Mucosa of rectum (tissue), 2 donors: ENCODE data around the gene SEMA4D.
A peak's percentile ranks its signal among the peaks of the same experiment; 100 is the strongest.

Experiments
- H3K27ac ChIP-seq, 2 donors: one replicate each; pipeline ENCODE4 v1.7.0; 2013; ENCODE audit warnings: inconsistent platforms in 2 of 2, low read depth in 2 of 2, low read length in 2 of 2
- H3K27me3 ChIP-seq, 2 donors: one replicate each; pipeline ENCODE4 v1.7.0; 2013; ENCODE audit warnings: low read length in 2 of 2; ENCODE audit not compliant: control insufficient read depth in 2 of 2, insufficient read depth in 2 of 2
- H3K36me3 ChIP-seq, 2 donors: one replicate each; pipeline ENCODE4 v1.7.0; 2013; ENCODE audit warnings: low read length in 2 of 2; ENCODE audit not compliant: control insufficient read depth in 2 of 2, insufficient read depth in 2 of 2
- H3K4me1 ChIP-seq, 2 donors: one replicate each; pipeline ENCODE4 v1.7.0; 2013; ENCODE audit warnings: low read length in 2 of 2, mild to moderate bottlenecking in 1 of 2; ENCODE audit not compliant: control insufficient read depth in 2 of 2, insufficient read depth in 2 of 2
- H3K4me3 ChIP-seq, 2 donors: one replicate each; pipeline ENCODE4 v1.7.0; 2013; ENCODE audit warnings: low read length in 2 of 2
- H3K9ac ChIP-seq, 2 donors: one replicate each; pipeline ENCODE4 v1.7.0; 2013; ENCODE audit warnings: low read length in 2 of 2, low read depth in 1 of 2, mild to moderate bottlenecking in 1 of 2
- H3K9me3 ChIP-seq, 2 donors: one replicate each; pipeline ENCODE4 v1.7.0; 2013; ENCODE audit warnings: low read length in 2 of 2; ENCODE audit not compliant: control insufficient read depth in 2 of 2
- donor health status: healthy.
- donor health status: Normal muscosa, but diverticular disease.

Gene SEMA4D

GRCh38 chr9:89446961-89447310 lies 51.0 kb downstream of the SEMA4D start:
- Histone ChIP-seq H3K27ac (no peak overlapping the region), H3K4me1 (peaks cover 18 to 28% of the 10 kb centered on the region in 2 donors), H3K9ac (no peak overlapping the region), H3K36me3 (peaks cover 0 to 6% of the 10 kb centered on the region in 2 donors), H3K4me3 (no peak overlapping the region), H3K9me3 (no peaks in the 10 kb centered on the region), H3K27me3 (no peaks in the 10 kb centered on the region)

GRCh38 chr9:89446261-89446960 lies 51.5 kb downstream of the SEMA4D start:
- H3K27ac ChIP-seq = no peak overlapping the region
- no peak overlapping the region for H3K9ac ChIP-seq
- peaks cover 23 to 33% of the 10 kb centered on the region in 2 donors for H3K4me1 ChIP-seq
- no peak overlapping the region for H3K4me3 ChIP-seq
- no peaks in the 10 kb centered on the region for H3K27me3 ChIP-seq
- peaks cover 0 to 4% of the 10 kb centered on the region in 2 donors for H3K36me3 ChIP-seq
- no peaks in the 10 kb centered on the region for H3K9me3 ChIP-seq

- Histone ChIP-seq H3K36me3 (peaks cover 0 to 4% of the 10 kb centered on the region in 2 donors), H3K4me1 (peaks cover 27 to 35% of the 10 kb centered on the region in 2 donors), H3K27ac (no peak overlapping the region)
Observed at GRCh38 chr9:89445801-89446251, 52.1 kb downstream of the SEMA4D start.

GRCh38 chr9:89444925-89445765 lies 52.8 kb downstream of the SEMA4D start:
- H3K27me3 ChIP-seq = no peaks in the 10 kb centered on the region
- peak overlapping the region in 1 of 2 donors; percentile 16 for H3K27ac ChIP-seq
- no peaks in the 10 kb centered on the region for H3K9me3 ChIP-seq
- no peak overlapping the region for H3K4me3 ChIP-seq
- H3K9ac ChIP-seq = no peak overlapping the region
- peaks cover 0 to 4% of the 10 kb centered on the region in 2 donors for H3K36me3 ChIP-seq
- H3K4me1 ChIP-seq = peaks cover 31 to 37% of the 10 kb centered on the region in 2 donors

More at GRCh38 chr9:89445801-89446251, 52.1 kb downstream of the SEMA4D start:
- Histone ChIP-seq H3K4me3 (no peak overlapping the region), H3K27me3 (no peaks in the 10 kb centered on the region), H3K9ac (no peak overlapping the region), H3K9me3 (no peaks in the 10 kb centered on the region)

- H3K9me3 ChIP-seq = no peaks in the 10 kb centered on the region
- H3K27ac ChIP-seq = no peak overlapping the region
- peaks cover 0 to 3% of the 10 kb centered on the region in 2 donors for H3K36me3 ChIP-seq
- H3K9ac ChIP-seq = no peak overlapping the region
- H3K27me3 ChIP-seq = no peaks in the 10 kb centered on the region
- H3K4me3 ChIP-seq = no peak overlapping the region
- H3K4me1 ChIP-seq = peaks cover 31 to 42% of the 10 kb centered on the region in 2 donors
Observed at GRCh38 chr9:89444274-89444673, 53.6 kb downstream of the SEMA4D start.

GRCh38 chr9:89442981-89443814 lies 54.7 kb downstream of the SEMA4D start:
- Histone ChIP-seq H3K9ac (no peak overlapping the region), H3K27me3 (no peaks in the 10 kb centered on the region), H3K4me1 (peaks cover 31 to 38% of the 10 kb centered on the region in 2 donors), H3K27ac (peak overlapping the region; percentile 33 to 56), H3K4me3 (peak overlapping the region in 1 of 2 donors; percentile 13), H3K9me3 (no peaks in the 10 kb centered on the region), H3K36me3 (no peaks in the 10 kb centered on the region)

- H3K27me3 ChIP-seq = no peaks in the 10 kb centered on the region
- H3K27ac ChIP-seq = peak overlapping the region; percentile 5 to 56
- H3K36me3 ChIP-seq = no peaks in the 10 kb centered on the region
- H3K9ac ChIP-seq = no peak overlapping the region
- H3K9me3 ChIP-seq = no peaks in the 10 kb centered on the region
- peaks cover 31 to 43% of the 10 kb centered on the region in 2 donors for H3K4me1 ChIP-seq
- peak overlapping the region in 1 of 2 donors; percentile 13 for H3K4me3 ChIP-seq
Observed at GRCh38 chr9:89442501-89442978, 55.4 kb downstream of the SEMA4D start.

GRCh38 chr9:89441986-89442385 lies 55.9 kb downstream of the SEMA4D start:
- Histone ChIP-seq H3K9me3 (no peaks in the 10 kb centered on the region), H3K36me3 (no peaks in the 10 kb centered on the region), H3K27me3 (no peaks in the 10 kb centered on the region), H3K4me1 (peaks cover 37 to 49% of the 10 kb centered on the region in 2 donors), H3K9ac (no peak overlapping the region), H3K27ac (peak overlapping the region in 1 of 2 donors; percentile 56), H3K4me3 (no peak overlapping the region)

- Histone ChIP-seq H3K9me3 (no peaks in the 10 kb centered on the region), H3K4me1 (peaks cover 40 to 53% of the 10 kb centered on the region in 2 donors), H3K4me3 (no peak overlapping the region), H3K36me3 (no peaks in the 10 kb centered on the region), H3K27me3 (no peaks in the 10 kb centered on the region), H3K27ac (peak overlapping the region; percentile 1 to 56), H3K9ac (no peak overlapping the region)
Observed at GRCh38 chr9:89441655-89441970, 56.3 kb downstream of the SEMA4D start.
